ENCODE data around the gene ZBED3.
"Not testable (repeated sequence)": the region's sequence is repeated elsewhere in the genome, so short reads cannot be mapped to it uniquely, and the experiment has no call there.

ZBED3 gene

GRCh38 chr5:77086689-77087483 lies at the start of gene ZBED3:
TSS of gene ZBED3 (minus strand) at chr5:77087285. CDS start at chr5:77077878, 9,407 bp downstream.
- DNase-seq, result peak; percentile 88

GRCh38 chr5:77133061-77133758 lies 46.1 kb upstream of the ZBED3 start:
- DNase-seq, result peak; percentile 41

GRCh38 chr5:77131361-77131760 lies 44.3 kb upstream of the ZBED3 start:
- no peak for DNase-seq

- DNase-seq, result peak; percentile 47
These were observed 42.4 kb upstream of the ZBED3 start for GRCh38 chr5:77129391-77129990.

- DNase-seq, result no peak
These were observed 41.5 kb upstream of the ZBED3 start for GRCh38 chr5:77128411-77129061.

GRCh38 chr5:77123057-77123456 lies 36.0 kb upstream of the ZBED3 start:
- DNase-seq, result no peak

- DNase-seq, result no peak
These were observed 33.6 kb upstream of the ZBED3 start for GRCh38 chr5:77120706-77121105.

GRCh38 chr5:77120086-77120485 lies 33.0 kb upstream of the ZBED3 start:
- DNase-seq, result no peak

- DNase-seq, result no peak
These were observed 30.1 kb upstream of the ZBED3 start for GRCh38 chr5:77117161-77117560.

- not testable (repeated sequence) for DNase-seq
These were observed 19.9 kb upstream of the ZBED3 start for GRCh38 chr5:77107035-77107434.

GRCh38 chr5:77104813-77105212 lies 17.7 kb upstream of the ZBED3 start:
- DNase-seq, result no peak

- no peak for DNase-seq
These were observed 16.4 kb upstream of the ZBED3 start for GRCh38 chr5:77103457-77103856.

- no peak for DNase-seq
These were observed 15.5 kb upstream of the ZBED3 start for GRCh38 chr5:77102549-77102948.

- no peak for DNase-seq
These were observed 14.2 kb upstream of the ZBED3 start for GRCh38 chr5:77101298-77101697.

GRCh38 chr5:77095189-77095588 lies 8.1 kb upstream of the ZBED3 start:
- DNase-seq, result no peak

GRCh38 chr5:77087484-77088261 lies 588 bp upstream of the ZBED3 start:
- DNase-seq, result peak; percentile 59

GRCh38 chr5:77086368-77086688 lies 757 bp downstream of the ZBED3 start:
- no peak for DNase-seq

GRCh38 chr5:77083088-77083487 lies 4.0 kb downstream of the ZBED3 start:
- DNase-seq, result no peak

GRCh38 chr5:77082280-77082679 lies 4.8 kb downstream of the ZBED3 start:
- DNase-seq, result no peak

GRCh38 chr5:77080905-77081304 lies 6.2 kb downstream of the ZBED3 start:
- DNase-seq, result no peak

GRCh38 chr5:77080479-77080878 lies 6.6 kb downstream of the ZBED3 start:
- DNase-seq, result not testable (repeated sequence)

GRCh38 chr5:77077829-77078176 lies 9.3 kb downstream of the ZBED3 start:
- no peak for DNase-seq
